HPDE6-E6E7 (cell line): ENCODE data around the gene NPTXR.

Source experiments
- DNase-seq: peaks from one replicate; pipeline ENCODE4 v3.0.0; 2011; ENCODE audit warnings: missing footprints; ENCODE audit errors: extremely low spot score

Gene NPTXR

GRCh38 chr22:38798496-38798895 is 45.3 kb downstream of the NPTXR start:
- no peak for DNase-seq

- DNase-seq: no peak
Observed at GRCh38 chr22:38796262-38796957, 47.4 kb downstream of the NPTXR start.

GRCh38 chr22:38795569-38795968 is 48.3 kb downstream of the NPTXR start:
- DNase-seq: no peak

GRCh38 chr22:38793721-38794466 is 49.9 kb downstream of the NPTXR start, which contains the start of gene DNAL4:
Gene DNAL4 (minus strand): TSS chr22:38794143. CDS start chr22:38782731, 11,412 bp downstream.
- peak; percentile 80 for DNase-seq

GRCh38 chr22:38793317-38793716 is 50.5 kb downstream of the NPTXR start:
- DNase-seq: no peak

- no peak for DNase-seq
Observed at GRCh38 chr22:38792833-38793232, 51.0 kb downstream of the NPTXR start.

- no peak for DNase-seq
Observed at GRCh38 chr22:38789606-38790005, 54.2 kb downstream of the NPTXR start.

GRCh38 chr22:38788846-38789245 is 55.0 kb downstream of the NPTXR start:
- DNase-seq: no peak

- DNase-seq: no peak
Observed at GRCh38 chr22:38788021-38788816, 55.6 kb downstream of the NPTXR start.

GRCh38 chr22:38786631-38787030 is 57.2 kb downstream of the NPTXR start:
- no peak for DNase-seq

- DNase-seq: no peak
Observed at GRCh38 chr22:38784856-38785255, 59.0 kb downstream of the NPTXR start.

- no peak for DNase-seq
Observed at GRCh38 chr22:38784035-38784434, 59.8 kb downstream of the NPTXR start.

GRCh38 chr22:38783095-38783615 is 60.7 kb downstream of the NPTXR start:
- no peak for DNase-seq

- DNase-seq: no peak
Observed at GRCh38 chr22:38782402-38783094, 61.3 kb downstream of the NPTXR start.

- DNase-seq: no peak
Observed at GRCh38 chr22:38781033-38781432, 62.8 kb downstream of the NPTXR start.

- DNase-seq: no peak
Observed at GRCh38 chr22:38777087-38777671, 66.6 kb downstream of the NPTXR start.

- no peak for DNase-seq
Observed at GRCh38 chr22:38776086-38776485, 67.7 kb downstream of the NPTXR start.

GRCh38 chr22:38775656-38776055 is 68.2 kb downstream of the NPTXR start:
- no peak for DNase-seq

- DNase-seq: no peak
Observed at GRCh38 chr22:38774496-38775166, 69.2 kb downstream of the NPTXR start.

GRCh38 chr22:38773363-38773946 is 70.4 kb downstream of the NPTXR start:
- DNase-seq: no peak

GRCh38 chr22:38772623-38772873 is 71.3 kb downstream of the NPTXR start:
- DNase-seq: no peak
